GM23338 (cell line): ENCODE measurements around the gene EIF3B. TPM values are rescaled to one million over a fixed set of nuclear protein-coding genes. Genes with fewer than 3 reads are reported as not detected.

Source experiments
- ATAC-seq: fragments of 200-7000 bp; cut with Tn5 transposase; 3 replicates; pipeline ENCODE4 v1.9.1; 2020
- DNase-seq: peaks from one replicate; pipeline ENCODE4 v3.0.0-alpha.2; 2015; ENCODE audit warnings: low spot score
- H2AFZ ChIP-seq: fragments of 200-600 bp; sonication (generic); 2 replicates; pipeline ENCODE4 v1.8.0; 2016; ENCODE audit warnings: antibody characterized with exemption, mild to moderate bottlenecking, moderate library complexity
- H3F3A ChIP-seq: fragments of 200-600 bp; sonication (generic); replicated peaks from 2 replicates; pipeline ENCODE4 v1.8.0; 2017; ENCODE audit warnings: antibody characterized with exemption, mixed run types, low read depth
- H3K27ac ChIP-seq: fragments of 200-600 bp; sonication (generic); 2 replicates; pipeline ENCODE4 v1.6.1; 2016; ENCODE audit warnings: low read depth
- H3K27me3 ChIP-seq: fragments of 200-600 bp; sonication (generic); 2 replicates; pipeline ENCODE4 v1.8.0; 2016; ENCODE audit warnings: mild to moderate bottlenecking, mixed run types, moderate library complexity; ENCODE audit not compliant: insufficient read depth
- H3K36me3 ChIP-seq: fragments of 200-600 bp; sonication (generic); 2 replicates; pipeline ENCODE4 v1.8.0; 2016; ENCODE audit warnings: mild to moderate bottlenecking; ENCODE audit not compliant: insufficient read depth
- H3K4me1 ChIP-seq: fragments of 200-600 bp; sonication (generic); 2 replicates; pipeline ENCODE4 v1.8.0; 2016; ENCODE audit warnings: mild to moderate bottlenecking, moderate library complexity; ENCODE audit not compliant: insufficient read depth
- H3K4me2 ChIP-seq: fragments of 200-600 bp; sonication (generic); 2 replicates; pipeline ENCODE4 v1.7.1; 2017; ENCODE audit warnings: mixed run types
- H3K4me3 ChIP-seq: fragments of 200-600 bp; sonication (generic); 2 replicates; pipeline ENCODE4 v1.6.1; 2016; ENCODE audit warnings: mixed run types
- H3K79me2 ChIP-seq: fragments of 200-600 bp; sonication (generic); replicated peaks from 2 replicates; pipeline ENCODE4 v1.8.0; 2017; ENCODE audit warnings: mild to moderate bottlenecking; ENCODE audit not compliant: insufficient read depth
- H3K9me2 ChIP-seq: fragments of 200-600 bp; sonication (generic); 2 replicates; pipeline ENCODE4 v1.8.0; 2017; ENCODE audit not compliant: insufficient read depth
- H4K20me1 ChIP-seq: fragments of 200-600 bp; sonication (generic); replicated peaks from 2 replicates; pipeline ENCODE4 v1.8.0; 2017; ENCODE audit warnings: mild to moderate bottlenecking; ENCODE audit not compliant: insufficient read depth
- H3K27ac Mint-ChIP-seq: 2 replicates; pipeline ENCODE4 v1.8.0; 2020; ENCODE audit warnings: inconsistent platforms, mild to moderate bottlenecking, moderate library complexity, mixed read lengths
- H3K27me3 Mint-ChIP-seq: 3 replicates; pipeline ENCODE4 v1.8.0; 2022; ENCODE audit warnings: low read depth, mild to moderate bottlenecking, moderate library complexity, mixed read lengths, inconsistent platforms; ENCODE audit not compliant: insufficient read depth, poor library complexity
- H3K36me3 Mint-ChIP-seq: 3 replicates; pipeline ENCODE4 v1.8.0; 2021; ENCODE audit warnings: low read depth, mild to moderate bottlenecking, inconsistent platforms, moderate library complexity, mixed read lengths
- H3K4me1 Mint-ChIP-seq: 3 replicates; pipeline ENCODE4 v1.8.0; 2020; ENCODE audit warnings: mild to moderate bottlenecking, inconsistent platforms, mixed read lengths
- H3K4me3 Mint-ChIP-seq: 3 replicates; pipeline ENCODE4 v1.8.0; 2021; ENCODE audit warnings: moderate library complexity, mild to moderate bottlenecking, inconsistent platforms, mixed read lengths
- H3K9me3 Mint-ChIP-seq: 3 replicates; pipeline ENCODE4 v1.8.0; 2020; ENCODE audit warnings: moderate library complexity, mild to moderate bottlenecking, inconsistent platforms, mixed read lengths
- CREB1 ChIP-seq: fragments of 250-450 bp; sonication (Bioruptor Pico); IDR thresholded peaks from 2 replicates; pipeline ENCODE4 v1.5.0; 2020; ENCODE audit warnings: low read depth, mild to moderate bottlenecking, moderate library complexity
- CTCF ChIP-seq, 2 experiments: fragments of 200-600 bp in 1 of 2; sonication (generic) in 1 of 2; conservative IDR thresholded peaks; 2 replicates each; pipeline versions ENCODE4 v1.5.1 to v1.6.1; 2016 to 2017; ENCODE audit warnings: antibody characterized with exemption in 2 of 2, low read depth in 2 of 2, mild to moderate bottlenecking in 2 of 2, moderate library complexity in 1 of 2
- ETS1 ChIP-seq: IDR thresholded peaks from 2 replicates; pipeline ENCODE4 v1.6.1; 2016; ENCODE audit warnings: antibody characterized with exemption
- EZH2 ChIP-seq: fragments of 200-600 bp; sonication (generic); IDR thresholded peaks from one replicate; pipeline ENCODE4 v1.8.0; 2017; ENCODE audit warnings: antibody characterized with exemption, mild to moderate bottlenecking, low read depth; ENCODE audit not compliant: unreplicated experiment
- EZH2phosphoT487 ChIP-seq: fragments of 200-600 bp; sonication (generic); IDR thresholded peaks from one replicate; pipeline ENCODE4 v1.8.1; 2018; ENCODE audit warnings: antibody characterized with exemption; ENCODE audit not compliant: unreplicated experiment
- JUNB ChIP-seq: IDR thresholded peaks from one replicate; pipeline ENCODE4 v1.6.1; 2016; ENCODE audit warnings: antibody characterized with exemption; ENCODE audit not compliant: unreplicated experiment
- POLR2AphosphoS5 ChIP-seq: IDR thresholded peaks from 2 replicates; pipeline ENCODE4 v1.6.1; 2016; ENCODE audit warnings: antibody characterized with exemption, low read depth
- REST ChIP-seq: IDR thresholded peaks from one replicate; pipeline ENCODE4 v1.6.1; 2018; ENCODE audit warnings: antibody characterized with exemption; ENCODE audit not compliant: unreplicated experiment
- STAT1 ChIP-seq: IDR thresholded peaks from one replicate; pipeline ENCODE4 v1.6.1; 2016; ENCODE audit warnings: antibody characterized with exemption; ENCODE audit not compliant: unreplicated experiment
- ZNF114 ChIP-seq: fragments of 250-450 bp; sonication (Bioruptor Pico); IDR thresholded peaks from 2 replicates; pipeline ENCODE4 v1.5.0; 2020; ENCODE audit warnings: mild to moderate bottlenecking, moderate library complexity
- ZNF331 ChIP-seq: fragments of 250-450 bp; sonication (Bioruptor Pico); IDR thresholded peaks from 2 replicates; pipeline ENCODE4 v1.5.0; 2020; ENCODE audit warnings: low read depth, mild to moderate bottlenecking, moderate library complexity
- ZNF462 ChIP-seq: fragments of 250-450 bp; sonication (Bioruptor Pico); IDR thresholded peaks from 2 replicates; pipeline ENCODE4 v1.5.0; 2020; ENCODE audit warnings: mild to moderate bottlenecking, moderate library complexity
- polyA plus RNA-seq: library from polyadenylated mRNA; unstranded; fragments of >200 nt; fragmentation: Nextera tagmentation; extraction: Ambion mirVana; gene quantifications from 2 replicates; pipeline ENCODE4 v1.2.1, GENCODE V29; 2016
- total RNA-seq: library from RNA; depleted of rRNA; stranded (reverse); fragments of >200 nt; shearing (Covaris generic); gene quantifications from 2 replicates; pipeline ENCODE4 v1.2.3, GENCODE V29; 2014

EIF3B gene
- total and polyA plus RNA-seq, 2 experiments from 2014 or later, result 106 to 355 TPM

GRCh38 chr7:2420216-2420933, 65.7 kb downstream of the EIF3B start:
- TF ChIP-seq ZNF114 (CRISPR knock-in tag) (no peak), POLR2AphosphoS5 (no peak), REST (no peak), CTCF (conservative IDR thresholded peaks at IDR 0.05; ENCODE audit: low read depth in 2 of 2) (no peak), JUNB (no peak), ETS1 (no peak), CREB1 (CRISPR knock-in tag) (no peak), EZH2phosphoT487 (no peak), STAT1 (no peak), EZH2 (no peak), ZNF462 (CRISPR knock-in tag) (no peak), ZNF331 (no peak)
- Histone ChIP-seq H2AFZ (no peak overlapping the region), H3F3A (0 out of 2 replicates have a peak, but pooled peaks cover 8% of the 10 kb centered on the region), H3K36me3 (no peaks in the 10 kb centered on the region), H3K4me2 (no peak overlapping the region), H3K4me3 (no peak overlapping the region), H3K4me1 (no peaks in the 10 kb centered on the region; the same call in 1 of the 2 replicates), H4K20me1 (no peaks in the 10 kb centered on the region), H3K79me2 (peaks cover 33% of the 10 kb centered on the region), H3K27me3 (no peaks in the 10 kb centered on the region), H3K9me2 (no peaks in the 10 kb centered on the region), H3K27ac (no peak overlapping the region)
- H3K36me3 Mint-ChIP-seq, result no peaks in the 10 kb centered on the region
- peaks cover 3% of the 10 kb centered on the region for H3K27me3 Mint-ChIP-seq
- no peak for DNase-seq
- H3K4me1 Mint-ChIP-seq, result peaks cover 15% of the 10 kb centered on the region
- no peak overlapping the region for H3K27ac Mint-ChIP-seq
- ATAC-seq, result no peak
- no peak overlapping the region for H3K4me3 Mint-ChIP-seq
- no peaks in the 10 kb centered on the region for H3K9me3 Mint-ChIP-seq
